ENCODE data around the gene EEIG2.

GRCh38 chr1:108534759-108535158, 25.1 kb upstream of the EEIG2 start:
- TF ChIP-seq POLR2A (IDR thresholded peaks at IDR 0.05): no peak
- TF ChIP-seq CTCF (IDR thresholded peaks at IDR 0.05): no peak
- TF ChIP-seq EP300 (IDR thresholded peaks at IDR 0.05): no peak
